Lower leg skin (tissue), 4 donors: Measurements from ENCODE around the gene LNX2. TPM values are rescaled to one million over a fixed set of nuclear protein-coding genes. Genes with fewer than 3 reads are reported as not detected.

ENCODE experiments used
- DNase-seq, 2 donors: peaks; one replicate each; pipeline ENCODE4 v3.0.0-alpha.2; 2019; ENCODE audit warnings: low spot score in 2 of 2
- H3K4me3 ChIP-seq: fragments of 200-600 bp; sonication (generic); 2 replicates; pipeline ENCODE4 v1.5.1; 2017; ENCODE audit warnings: mild to moderate bottlenecking, low read depth; ENCODE audit not compliant: poor library complexity, severe bottlenecking
- POLR2A ChIP-seq, 2 donors: fragments of 450-650 bp; IDR thresholded peaks; one replicate each; pipeline ENCODE4 v1.6.1; 2016 to 2017; ENCODE audit warnings: antibody characterized with exemption in 2 of 2, mild to moderate bottlenecking in 1 of 2, moderate library complexity in 1 of 2
- WGBS, 2 donors: methylation state at CpG; one replicate each; pipeline ENCODE4 v1.1.5; 2018; 5-methylcytosine and 5-hydroxymethylcytosine counted together
- intact Hi-C: fragments of 100-400 bp; cut with DNase I; formaldehyde crosslinking; loops from one replicate; pipeline ENCODE4 v1.15.0; 2023; ENCODE audit warnings: low total_unique reads
- total RNA-seq, 4 donors: library from RNA; depleted of rRNA; stranded (reverse); fragments of >200 nt; gene quantifications; one replicate each; pipeline ENCODE4 v1.1.0, GENCODE V29; 2016
- TF ChIP-seq, protein P1 (sequence below), 3 donors: fragments of 450-650 bp; IDR thresholded peaks; one replicate each; pipeline ENCODE4 v1.5.1; 2016; ENCODE audit warnings: antibody characterized with exemption in 3 of 3, mild to moderate bottlenecking in 3 of 3, moderate library complexity in 2 of 3

The LNX2 gene
- total RNA-seq, 4 donors from 2014 or later: 15.8 to 18.2 (median 17.0) TPM

DNA sequence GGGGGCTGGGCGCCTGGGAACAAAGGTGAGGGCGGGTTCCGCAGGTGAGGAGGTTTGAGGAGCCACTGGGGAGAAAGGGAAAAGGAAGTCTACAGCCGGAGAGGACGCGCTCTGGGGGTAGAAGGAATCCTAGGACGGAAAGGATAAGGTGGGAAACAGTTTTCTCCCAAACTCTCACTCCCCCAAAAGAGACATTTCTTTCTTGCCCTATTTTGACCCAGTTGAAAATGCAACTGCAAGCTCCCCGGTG lies 712 bp upstream of the LNX2 start:
- 0 to 1% methylated on average over 8 of the region's 8 CpGs for WGBS, 2 donors
- H3K4me3 ChIP-seq: peak overlapping the region; percentile 80
- no peak for DNase-seq
- intact Hi-C loops: no loop called here
- no peak for TF ChIP-seq POLR2A (IDR thresholded peaks at IDR 0.05)
- TF ChIP-seq, protein P1, sequence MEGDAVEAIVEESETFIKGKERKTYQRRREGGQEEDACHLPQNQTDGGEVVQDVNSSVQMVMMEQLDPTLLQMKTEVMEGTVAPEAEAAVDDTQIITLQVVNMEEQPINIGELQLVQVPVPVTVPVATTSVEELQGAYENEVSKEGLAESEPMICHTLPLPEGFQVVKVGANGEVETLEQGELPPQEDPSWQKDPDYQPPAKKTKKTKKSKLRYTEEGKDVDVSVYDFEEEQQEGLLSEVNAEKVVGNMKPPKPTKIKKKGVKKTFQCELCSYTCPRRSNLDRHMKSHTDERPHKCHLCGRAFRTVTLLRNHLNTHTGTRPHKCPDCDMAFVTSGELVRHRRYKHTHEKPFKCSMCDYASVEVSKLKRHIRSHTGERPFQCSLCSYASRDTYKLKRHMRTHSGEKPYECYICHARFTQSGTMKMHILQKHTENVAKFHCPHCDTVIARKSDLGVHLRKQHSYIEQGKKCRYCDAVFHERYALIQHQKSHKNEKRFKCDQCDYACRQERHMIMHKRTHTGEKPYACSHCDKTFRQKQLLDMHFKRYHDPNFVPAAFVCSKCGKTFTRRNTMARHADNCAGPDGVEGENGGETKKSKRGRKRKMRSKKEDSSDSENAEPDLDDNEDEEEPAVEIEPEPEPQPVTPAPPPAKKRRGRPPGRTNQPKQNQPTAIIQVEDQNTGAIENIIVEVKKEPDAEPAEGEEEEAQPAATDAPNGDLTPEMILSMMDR (IDR thresholded peaks at IDR 0.05): no peak

DNA sequence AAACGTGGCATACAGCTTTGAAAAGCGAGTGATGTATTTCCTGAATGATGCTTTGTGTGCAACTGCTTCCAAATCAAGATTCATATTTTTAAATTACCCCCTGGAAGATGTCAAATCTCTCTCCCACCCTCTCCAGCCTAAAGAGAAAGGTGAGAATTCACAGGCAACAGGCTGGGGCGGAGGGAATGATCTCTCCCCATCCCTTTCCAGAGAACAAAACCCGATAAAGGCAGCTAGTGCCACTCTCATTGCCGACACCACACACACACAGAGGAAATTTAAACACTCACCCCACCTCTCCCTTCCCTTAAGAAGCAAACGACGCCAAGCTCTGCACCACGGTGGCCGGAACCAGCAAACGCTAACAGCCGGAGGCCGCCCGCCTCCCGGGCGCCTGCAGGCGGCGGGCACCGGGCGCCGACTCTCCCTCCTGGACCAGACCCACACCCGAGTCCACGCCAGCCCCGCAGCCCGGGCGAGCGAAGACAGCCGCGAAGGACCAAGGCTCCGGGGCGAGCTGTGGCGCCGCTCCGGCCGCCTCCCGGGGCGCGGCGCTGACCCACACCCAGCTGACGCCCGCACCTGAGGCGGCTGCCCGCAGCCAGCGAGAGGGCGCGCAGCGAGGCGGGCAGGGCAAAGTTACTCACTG lies 477 bp downstream of the LNX2 start:
- H3K4me3 ChIP-seq: peak overlapping the region; percentile 79
- intact Hi-C loops: no loop called here
- 0% methylated on average over 23 to 24 of the region's 47 CpGs for WGBS, 2 donors

DNA sequence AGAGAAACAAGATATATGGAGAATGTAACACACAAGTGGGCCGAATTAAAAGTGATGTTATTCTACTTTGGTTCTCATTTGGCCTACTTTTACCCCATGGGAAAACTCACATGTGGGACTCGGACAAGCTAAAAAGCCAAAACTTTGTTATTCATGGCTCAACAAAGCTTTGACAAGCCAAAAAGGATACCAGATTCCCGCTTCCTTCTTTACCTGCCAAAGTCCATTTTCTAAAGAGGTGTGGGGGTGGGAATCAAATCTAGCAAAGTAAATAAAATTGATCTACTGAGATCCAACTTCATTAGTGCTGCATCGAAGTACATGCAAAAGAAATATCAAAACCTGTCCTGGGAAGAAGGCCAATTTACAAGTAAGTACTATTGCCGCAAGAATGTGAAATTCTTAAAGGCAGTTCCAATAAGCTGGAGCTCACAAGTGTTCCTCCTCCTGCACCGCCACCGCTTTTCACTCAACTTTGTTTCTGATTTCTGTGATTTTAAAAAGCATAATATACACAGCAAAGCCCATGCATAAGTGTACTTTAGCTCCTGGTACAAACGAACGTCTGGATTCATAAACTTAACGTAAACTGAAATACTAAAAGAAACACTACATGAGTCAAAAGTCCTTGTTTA lies 1.1 kb downstream of the LNX2 start:
- DNase-seq: no peak
- intact Hi-C loops: no loop called here
- TF ChIP-seq POLR2A (IDR thresholded peaks at IDR 0.05): no peak
- H3K4me3 ChIP-seq: no peak overlapping the region
- WGBS, 2 donors: 12 to 19% methylated on average over 10 of the region's 10 CpGs

More for the DNA sequence above, 477 bp downstream of the LNX2 start:
- peak in 1 of 2 donors; percentile 92 for DNase-seq
- TF ChIP-seq, protein P1 (IDR thresholded peaks at IDR 0.05): no peak
- TF ChIP-seq POLR2A (IDR thresholded peaks at IDR 0.05): no peak

DNA sequence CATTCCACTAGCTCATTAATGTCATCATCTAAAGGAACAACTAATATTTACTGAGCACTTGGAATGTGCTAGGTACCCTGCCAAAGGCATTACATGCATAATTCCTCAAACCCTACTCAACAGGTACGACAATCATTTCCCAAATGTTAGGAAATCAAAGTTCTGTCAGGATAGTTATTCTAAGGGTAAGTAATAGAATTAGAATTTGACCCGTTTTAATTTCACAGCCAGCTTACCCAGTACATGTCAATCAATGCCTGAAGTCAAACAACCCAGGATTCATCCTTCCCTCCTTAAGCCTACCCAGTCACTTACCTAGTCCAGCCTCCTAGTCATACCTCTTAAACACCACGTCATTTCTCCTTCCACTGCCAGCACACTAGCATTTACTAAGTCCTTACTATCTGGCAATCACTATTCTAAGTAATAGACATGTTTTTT lies 2.4 kb downstream of the LNX2 start:
- DNase-seq: no peak
- intact Hi-C loops: no loop called here
- TF ChIP-seq POLR2A (IDR thresholded peaks at IDR 0.05): no peak
- TF ChIP-seq, protein P1 (IDR thresholded peaks at IDR 0.05): no peak
- H3K4me3 ChIP-seq: no peak overlapping the region
- WGBS, 2 donors: 50 to 63% methylated on average over 3 of the region's 3 CpGs

DNA sequence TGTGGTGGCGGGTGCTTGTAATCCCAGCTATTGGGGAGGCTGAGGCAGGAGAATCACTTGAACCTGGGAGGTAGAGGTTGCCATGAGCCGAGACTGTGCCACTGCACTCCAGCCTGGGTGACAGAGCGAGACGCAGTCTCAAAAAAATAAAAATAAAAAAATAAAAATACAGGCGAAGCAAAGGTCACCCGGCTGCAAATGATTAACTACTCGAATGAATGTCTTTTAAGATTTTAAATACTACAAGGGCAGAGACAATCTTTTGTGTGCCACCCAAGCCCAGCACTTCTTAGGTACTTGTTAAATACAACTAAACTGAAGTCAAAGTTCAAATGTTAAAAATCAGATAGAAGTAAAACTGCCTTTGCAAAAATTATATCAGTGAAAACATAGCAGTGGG lies 6.7 kb downstream of the LNX2 start:
- no peak for DNase-seq
- no peak overlapping the region for H3K4me3 ChIP-seq
- TF ChIP-seq, protein P1 (IDR thresholded peaks at IDR 0.05): no peak
- no peak for TF ChIP-seq POLR2A (IDR thresholded peaks at IDR 0.05)
- 81 to 90% methylated on average over 7 of the region's 7 CpGs for WGBS, 2 donors
- intact Hi-C loops: no loop called here

DNA sequence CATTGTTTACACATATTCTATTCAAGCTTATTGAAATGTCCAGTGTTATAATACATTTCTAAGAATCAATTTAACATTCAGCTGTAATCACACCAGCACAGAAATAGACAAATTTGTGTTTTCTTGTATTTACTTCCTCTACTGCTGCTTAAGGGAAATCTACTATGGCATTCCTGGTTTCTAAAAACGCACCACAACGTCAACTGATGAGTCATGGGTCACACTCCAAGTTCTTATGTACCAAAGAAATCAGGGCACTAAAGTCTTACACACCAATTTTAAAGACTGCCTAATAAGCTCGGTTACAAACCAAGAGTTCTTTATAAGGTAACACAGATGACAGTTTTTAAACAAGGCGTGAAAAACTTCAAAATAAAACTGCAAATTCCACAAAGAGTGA lies 13.2 kb downstream of the LNX2 start:
- H3K4me3 ChIP-seq: no peak overlapping the region
- TF ChIP-seq, protein P1 (IDR thresholded peaks at IDR 0.05): no peak
- TF ChIP-seq POLR2A (IDR thresholded peaks at IDR 0.05): no peak
- 38% methylated on average over 4 of the region's 4 CpGs for WGBS, 2 donors
- no peak for DNase-seq
- intact Hi-C loops: no loop called here
